HepG2 (cell line): Measurements from ENCODE around the gene CNTN5.

Source experiments
- ATF2 ChIP-seq: sonication (generic); formaldehyde crosslinking; IDR thresholded peaks from 2 replicates; pipeline ENCODE4 v1.4.0; 2020; ENCODE audit warnings: missing genetic modification reagents
- CTCF ChIP-seq: sonication (generic); formaldehyde crosslinking; IDR thresholded peaks from 2 replicates; pipeline ENCODE4 v1.5.0; 2020; ENCODE audit warnings: mild to moderate bottlenecking, missing genetic modification reagents, moderate library complexity
- FOXO1 ChIP-seq: sonication (generic); formaldehyde crosslinking; IDR thresholded peaks from 2 replicates; pipeline ENCODE4 v1.4.0; 2020; ENCODE audit warnings: missing genetic modification reagents
- MXI1 ChIP-seq: IDR thresholded peaks from 3 replicates; pipeline ENCODE4 v1.6.1; 2012; ENCODE audit warnings: low read depth, low read length, inconsistent platforms, borderline replicate concordance
- YEATS2 ChIP-seq: sonication (generic); formaldehyde crosslinking; IDR thresholded peaks from 2 replicates; pipeline ENCODE4 v1.4.0; 2020; ENCODE audit warnings: missing genetic modification reagents, borderline replicate concordance
- ZBTB3 ChIP-seq: sonication (generic); formaldehyde crosslinking; IDR thresholded peaks from 2 replicates; pipeline ENCODE4 v1.4.0; 2020; ENCODE audit warnings: low read depth, mild to moderate bottlenecking, moderate library complexity, missing genetic modification reagents, borderline replicate concordance

- no peak for TF ChIP-seq ZBTB3
- no peak for TF ChIP-seq YEATS2 (CRISPR knock-in tag)
- no peak for TF ChIP-seq ATF2 (CRISPR knock-in tag)
- TF ChIP-seq FOXO1 (CRISPR knock-in tag), result no peak
- no peak for TF ChIP-seq MXI1
- no peak for TF ChIP-seq CTCF
Measured at GRCh38 chr11:99952816-99953215, 932.1 kb downstream of the CNTN5 start.
